ENCODE results near the gene ZBTB16.

- TF ChIP-seq CTCF (IDR thresholded peaks at IDR 0.05; ENCODE audit: borderline replicate concordance, extremely low read depth, low read length, poor library complexity, severe bottlenecking) (no peak), EZH2 (IDR thresholded peaks at IDR 0.05; ENCODE audit: borderline replicate concordance, low read depth, low read length, severe bottlenecking) (no peak)
Observed at GRCh38 chr11:114133548-114134329, 74.2 kb downstream of the ZBTB16 start.

Data from DND-41 (cell line).